GM18526 (cell line): Measurements from ENCODE around the gene BACE2.

ENCODE experiments used
- POLR2A ChIP-seq: IDR thresholded peaks from 3 replicates; pipeline ENCODE4 v1.6.1; 2011; ENCODE audit not compliant: insufficient read length; ENCODE audit errors: extremely low read depth

The BACE2 gene

DNA sequence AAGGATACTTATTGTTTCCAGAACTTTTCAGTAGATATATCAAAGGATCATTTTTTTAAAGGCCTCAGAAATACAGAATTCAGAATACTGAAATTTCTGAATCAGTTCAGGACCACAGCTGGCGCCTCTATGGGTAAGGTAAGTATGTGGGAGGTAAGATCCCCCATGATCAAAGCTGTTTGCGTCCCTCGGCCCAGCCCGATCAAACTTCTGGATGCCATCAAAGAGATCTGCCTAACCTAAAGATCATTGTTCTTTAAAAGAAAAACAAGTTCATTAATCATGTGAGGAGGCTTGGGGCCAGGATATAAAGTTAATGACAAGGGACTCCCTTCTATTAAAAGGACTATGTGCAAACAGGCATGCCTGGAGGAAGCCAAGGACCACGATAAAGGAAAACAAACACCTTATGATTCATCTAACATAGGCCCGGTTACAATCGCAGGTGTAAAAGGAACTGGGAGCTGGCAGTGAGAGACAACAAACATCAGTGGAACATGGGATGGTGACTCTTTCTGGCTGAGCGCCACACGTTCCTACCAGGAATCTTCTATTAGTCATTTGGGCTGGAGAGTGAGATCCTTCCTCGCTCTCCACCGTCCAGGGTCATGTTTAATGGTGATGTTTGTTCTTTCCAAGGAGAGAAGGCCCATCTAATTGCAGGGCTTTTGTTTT lies 2.8 kb upstream of the BACE2 start:
- no peak for TF ChIP-seq POLR2A

DNA sequence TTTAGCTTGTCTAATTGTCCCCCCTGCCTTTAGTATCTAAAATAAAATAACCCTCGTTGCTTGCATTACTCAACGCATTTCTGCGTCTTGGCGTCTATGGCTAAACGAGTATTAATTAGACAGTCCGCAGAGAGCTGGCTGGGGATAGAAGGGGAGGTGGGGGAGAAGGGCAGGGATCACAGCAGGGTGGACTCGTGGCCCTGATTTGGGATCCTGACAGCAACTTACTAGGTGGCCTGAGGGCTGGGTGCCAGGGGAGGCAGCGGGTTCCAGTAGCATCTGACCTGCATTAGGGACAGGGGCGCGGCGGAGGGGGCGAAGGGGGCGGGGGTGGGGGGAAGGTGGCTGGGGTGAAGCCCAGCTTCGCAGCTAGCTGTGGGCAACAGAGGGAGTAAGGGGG lies 1.1 kb upstream of the BACE2 start:
- TF ChIP-seq POLR2A, result no peak

DNA sequence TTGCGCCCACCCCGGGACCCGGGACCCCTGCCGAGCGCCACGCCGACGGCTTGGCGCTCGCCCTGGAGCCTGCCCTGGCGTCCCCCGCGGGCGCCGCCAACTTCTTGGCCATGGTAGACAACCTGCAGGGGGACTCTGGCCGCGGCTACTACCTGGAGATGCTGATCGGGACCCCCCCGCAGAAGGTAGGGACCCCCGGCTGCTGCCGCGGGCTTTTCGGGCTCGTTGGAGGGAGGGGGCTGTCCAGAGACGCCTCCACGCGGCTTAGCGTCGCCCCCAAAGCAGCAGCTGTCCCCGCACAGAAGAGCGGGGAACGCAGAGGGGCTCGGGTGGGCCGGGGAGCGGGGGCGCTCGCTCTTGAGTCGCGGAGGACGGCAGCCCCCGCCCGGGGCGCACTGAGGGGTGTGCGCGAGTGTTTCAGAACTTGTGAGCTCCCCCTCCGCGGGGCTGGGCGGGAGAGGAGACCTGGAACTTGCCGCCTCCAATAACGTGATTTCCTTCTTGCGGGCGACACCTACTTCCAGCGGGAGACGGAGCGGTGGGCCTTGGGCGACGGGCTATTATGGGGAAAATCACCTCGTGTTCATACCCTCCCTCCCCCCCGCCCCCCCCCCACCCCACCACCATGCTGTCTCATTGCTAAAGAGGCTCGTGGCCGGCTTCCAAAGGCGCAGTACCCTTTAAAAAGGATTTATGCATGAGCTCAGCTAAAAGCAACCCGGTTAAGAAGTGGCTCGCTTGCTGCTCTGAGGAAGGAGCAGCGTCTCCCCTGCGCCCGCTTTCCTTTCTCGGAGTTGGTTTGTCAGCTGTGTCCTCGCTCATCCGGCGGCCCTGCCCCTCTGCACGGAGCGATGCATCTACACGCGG lies 664 bp downstream of the BACE2 start:
- no peak for TF ChIP-seq POLR2A

DNA sequence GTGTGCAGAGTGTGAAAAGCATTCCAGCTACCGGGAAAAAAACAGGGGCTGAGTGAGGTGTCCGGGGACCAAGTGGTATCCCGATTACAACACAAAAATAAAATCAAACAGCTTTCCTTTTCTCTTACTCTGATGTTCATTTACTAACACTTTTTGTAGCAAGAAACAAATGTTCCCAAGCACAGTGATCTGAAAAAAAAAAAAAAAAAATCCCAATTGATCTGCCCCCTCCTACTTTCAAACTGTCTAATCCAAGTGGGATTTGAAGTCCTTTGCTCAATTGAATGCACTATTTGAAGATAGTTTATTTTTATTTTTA lies 1.3 kb downstream of the BACE2 start:
- no peak for TF ChIP-seq POLR2A

DNA sequence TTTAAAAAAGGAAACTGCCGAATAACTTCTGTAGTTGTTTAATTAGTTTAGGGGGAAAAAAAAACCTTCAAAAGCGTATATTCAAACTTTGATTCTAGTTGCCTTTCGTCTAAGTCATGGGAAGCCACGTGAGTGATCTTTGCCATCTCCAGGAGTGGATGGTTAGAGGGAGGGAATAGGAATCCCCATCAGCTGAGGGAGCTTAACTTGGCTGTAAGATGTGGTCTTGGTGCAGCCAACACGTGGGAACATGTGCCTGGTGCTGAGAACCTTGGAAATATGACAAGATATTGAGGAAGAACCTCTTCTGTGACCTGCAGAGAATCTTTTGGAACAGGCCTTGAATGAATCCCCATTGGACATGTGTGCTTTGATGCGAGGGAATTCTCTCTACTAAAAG lies 1.7 kb downstream of the BACE2 start:
- TF ChIP-seq POLR2A, result no peak

DNA sequence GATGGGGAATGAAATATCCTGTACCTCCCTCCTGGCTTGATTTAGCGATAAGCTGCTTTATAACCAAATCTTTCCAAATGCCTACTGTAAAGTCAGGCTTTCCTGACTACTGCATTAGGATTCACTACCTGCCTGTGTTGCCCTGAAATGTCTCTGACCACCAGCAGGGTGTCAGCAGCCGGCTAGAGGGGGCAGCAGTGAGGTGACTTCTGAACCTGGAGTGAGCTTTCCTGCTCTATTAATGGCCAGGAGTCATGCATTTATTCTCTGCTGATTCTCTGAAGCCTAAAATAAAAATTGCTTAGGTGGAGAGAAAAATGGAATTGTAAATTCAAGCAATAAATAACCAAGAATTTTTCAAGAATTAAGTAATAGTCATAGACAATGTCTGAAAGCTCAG lies 2.5 kb downstream of the BACE2 start:
- no peak for TF ChIP-seq POLR2A

DNA sequence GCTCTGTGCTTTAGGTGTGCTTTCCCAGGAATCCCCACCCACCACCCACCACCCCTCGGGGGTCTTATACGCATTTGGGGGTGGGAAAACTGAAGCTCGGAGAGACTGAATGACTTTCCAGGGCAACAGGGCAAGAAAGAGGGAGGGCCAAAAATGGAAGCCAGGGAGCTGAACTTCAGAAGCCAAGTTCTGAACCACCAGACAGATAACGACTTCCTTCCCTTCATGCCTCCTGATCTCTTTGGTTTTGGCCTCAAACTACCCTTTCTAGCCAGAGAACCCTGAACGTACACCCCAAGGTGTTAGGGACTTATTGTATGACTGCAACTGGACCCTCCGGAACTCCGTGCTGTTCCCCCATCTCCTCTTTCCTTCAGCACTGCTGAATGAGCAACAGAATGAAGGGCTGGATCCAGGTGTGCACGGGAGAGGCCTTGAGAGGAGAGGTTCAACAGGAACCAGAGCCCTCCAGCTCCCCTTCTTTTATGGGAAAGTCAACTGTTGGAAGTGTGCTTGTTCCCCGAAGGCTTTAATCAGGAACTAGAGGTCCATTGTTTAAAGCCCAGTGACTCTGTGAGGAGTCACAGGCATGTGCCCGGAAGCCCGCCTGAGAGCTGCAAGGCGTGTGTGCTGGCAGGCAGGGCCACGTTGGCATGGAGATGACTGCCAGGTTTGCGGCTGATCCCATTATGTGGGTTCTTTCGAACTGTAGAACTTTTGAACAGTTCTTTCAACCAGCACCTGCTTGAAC lies 3.1 kb downstream of the BACE2 start:
- no peak for TF ChIP-seq POLR2A

DNA sequence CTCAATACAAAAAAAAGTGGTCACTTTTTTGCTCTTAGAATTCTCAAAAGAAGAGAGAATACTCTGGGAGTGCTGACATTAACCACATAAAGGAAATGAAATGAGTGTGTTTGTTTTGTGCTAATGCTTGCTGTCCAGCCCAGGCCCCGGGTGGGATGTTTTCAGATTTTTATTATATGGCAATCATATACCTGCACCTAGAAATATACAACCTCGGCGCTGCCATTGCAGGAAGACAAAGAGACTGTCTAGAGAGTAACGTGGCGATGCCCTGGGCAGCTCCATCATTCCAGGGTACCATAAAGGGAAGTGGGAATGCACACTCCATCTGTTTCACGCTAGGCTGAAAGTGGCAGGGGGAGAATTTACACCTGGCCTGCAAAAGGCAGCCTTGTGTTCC lies 7.1 kb downstream of the BACE2 start:
- TF ChIP-seq POLR2A, result no peak

DNA sequence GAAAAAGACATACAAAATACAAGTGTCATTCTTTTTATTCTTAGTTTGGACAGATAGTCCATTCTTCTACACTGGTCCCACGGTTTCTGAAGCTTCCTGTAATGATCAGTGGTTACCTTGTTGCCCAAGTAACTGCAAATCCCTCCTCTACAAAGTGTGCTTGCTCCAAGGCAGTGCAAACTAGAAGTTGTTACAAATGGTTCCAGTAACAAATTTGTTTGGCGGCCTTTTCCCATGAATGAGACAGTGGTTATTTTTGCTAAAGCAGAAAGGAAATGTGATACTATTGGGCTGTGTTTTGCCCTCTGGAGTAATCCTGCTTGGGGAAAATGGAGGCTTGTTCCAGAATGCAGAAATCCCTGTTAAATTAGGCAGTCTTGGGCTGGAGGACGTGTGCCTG lies 8.9 kb downstream of the BACE2 start:
- TF ChIP-seq POLR2A, result no peak

DNA sequence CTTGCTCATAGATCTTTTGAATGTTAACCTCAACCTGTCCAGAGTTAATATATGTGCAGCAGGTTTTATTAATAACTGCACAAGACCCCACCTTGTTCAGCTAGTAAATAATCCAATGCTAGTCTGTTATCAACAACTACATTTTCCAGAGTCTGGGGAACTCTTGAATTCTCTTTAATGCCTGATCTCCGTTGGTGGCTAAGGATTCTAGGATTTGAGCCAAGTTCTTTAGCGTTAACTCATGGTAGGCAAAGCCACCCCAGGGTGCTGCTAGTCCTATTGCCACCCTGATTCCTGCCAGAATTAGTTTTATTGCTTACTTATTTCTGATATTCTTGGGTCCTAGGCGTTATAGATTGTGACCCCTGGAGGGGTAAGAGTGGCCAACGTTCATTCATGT lies 12.8 kb downstream of the BACE2 start:
- TF ChIP-seq POLR2A, result no peak

DNA sequence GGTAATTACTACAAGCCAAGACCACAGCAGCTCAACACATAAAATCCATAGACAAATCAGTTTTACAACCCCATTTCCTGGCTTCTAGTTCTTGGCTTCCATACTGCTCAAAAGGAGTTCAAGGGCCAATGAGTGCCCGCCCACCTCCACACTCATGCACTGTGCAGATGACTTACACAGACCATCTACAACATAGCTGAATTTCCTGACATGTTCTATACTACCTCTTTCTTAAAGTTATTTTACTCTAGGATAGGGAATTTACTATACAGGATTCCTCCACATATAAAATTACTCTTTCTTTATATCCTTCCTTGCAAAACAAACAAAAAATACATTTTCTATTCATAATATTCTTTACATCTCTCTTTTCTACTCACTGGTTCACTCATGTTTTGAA lies 14.6 kb downstream of the BACE2 start:
- no peak for TF ChIP-seq POLR2A

DNA sequence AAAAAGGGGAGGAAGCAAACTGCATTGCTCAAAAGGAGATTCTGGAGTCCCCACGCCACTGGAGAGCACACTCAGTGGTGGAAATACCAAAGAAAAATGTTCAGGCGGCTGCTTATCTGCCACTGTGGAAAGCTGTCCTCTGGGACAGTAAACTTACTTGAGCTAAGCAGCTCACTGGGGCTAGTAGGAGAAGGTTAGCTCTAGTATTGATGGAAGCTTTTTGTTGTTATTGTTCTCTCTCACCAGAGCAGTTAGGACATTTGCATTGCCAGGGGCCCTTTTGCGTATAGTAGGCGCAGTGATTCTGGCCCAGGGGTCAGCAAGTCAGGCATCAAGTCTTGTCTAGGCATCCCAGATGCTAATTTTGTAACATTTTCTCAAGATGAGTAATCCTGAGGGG lies 15.6 kb downstream of the BACE2 start:
- no peak for TF ChIP-seq POLR2A

DNA sequence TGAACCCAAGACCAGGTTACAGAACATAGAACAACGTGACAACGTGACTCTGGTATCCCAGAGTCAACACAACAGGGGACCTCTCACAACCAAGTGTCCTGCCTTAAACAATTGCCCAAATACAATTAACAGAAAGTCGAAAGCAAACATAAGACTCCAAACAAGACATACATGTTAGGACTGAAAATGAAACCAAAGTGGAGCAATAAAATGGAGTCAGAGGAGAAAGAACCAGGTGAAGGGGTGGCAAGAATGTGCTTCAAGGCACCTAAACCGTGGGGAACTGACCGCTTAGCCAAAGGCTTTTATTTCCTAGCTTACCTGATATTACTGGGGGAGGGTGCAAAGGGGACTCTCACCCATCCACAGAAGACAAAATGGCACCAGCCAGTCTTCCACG lies 17.8 kb downstream of the BACE2 start:
- TF ChIP-seq POLR2A, result no peak

DNA sequence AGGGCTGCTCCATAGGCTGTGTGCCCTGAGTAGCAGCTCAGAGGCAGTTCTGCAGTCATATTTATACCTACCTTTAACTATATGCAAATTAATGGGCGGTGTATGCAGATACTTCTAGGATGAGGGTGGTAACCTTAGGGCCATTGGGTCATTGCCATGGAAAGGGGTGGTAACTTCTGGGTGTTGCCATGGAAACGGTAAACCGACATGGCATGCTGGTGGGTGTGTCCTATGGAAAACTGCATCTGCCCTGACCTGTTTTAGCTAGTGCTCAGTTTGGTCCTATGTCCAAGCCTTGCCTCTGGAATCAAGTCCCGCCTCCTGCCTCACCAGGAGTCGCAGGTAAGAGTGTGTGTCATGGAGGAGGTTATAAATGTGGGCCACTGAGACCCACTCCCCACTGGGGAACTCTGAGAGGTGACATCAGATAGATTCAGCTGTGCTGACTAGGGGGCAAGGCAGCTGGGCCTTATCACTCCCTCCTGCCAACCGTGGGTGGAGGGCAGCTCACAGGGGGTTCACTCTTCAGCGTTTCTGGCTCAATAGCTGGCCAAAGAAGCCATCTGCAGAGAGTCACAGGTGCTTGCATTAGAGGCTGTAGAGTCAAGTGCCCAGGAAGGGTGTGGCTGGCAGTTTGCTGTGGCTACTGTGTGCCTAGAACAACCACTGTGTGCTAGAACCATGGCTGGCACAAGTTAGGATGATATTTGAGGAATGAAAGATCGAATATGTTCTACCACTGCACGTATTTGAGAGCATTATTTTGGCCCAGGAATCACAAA lies 19.0 kb downstream of the BACE2 start:
- TF ChIP-seq POLR2A, result no peak

DNA sequence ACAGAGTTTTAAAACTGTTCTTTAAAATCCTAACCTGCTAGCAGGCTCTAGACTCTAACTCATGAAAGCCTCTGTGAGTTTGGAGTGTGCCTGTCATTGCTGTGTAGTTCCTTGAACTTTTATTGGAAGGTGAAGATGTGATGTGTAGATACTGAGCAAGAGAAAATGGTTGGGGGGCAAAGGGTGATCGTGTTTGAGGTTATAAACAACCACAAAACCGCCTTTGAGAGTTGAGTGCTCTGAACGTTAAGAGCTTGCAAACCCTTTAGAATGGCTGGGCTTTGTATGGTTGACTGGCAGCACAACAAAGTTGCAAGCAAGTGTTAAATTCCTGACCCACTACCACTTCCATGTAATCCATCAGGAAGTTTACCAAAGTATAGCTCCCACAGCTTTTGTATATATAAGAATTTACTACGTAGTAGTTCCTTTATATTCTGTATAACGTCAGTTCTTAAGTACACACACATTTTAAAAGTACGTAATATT lies 19.6 kb downstream of the BACE2 start:
- TF ChIP-seq POLR2A, result no peak
